Caki2 (cell line): ENCODE results near the gene S1PR2. TPM values are rescaled to one million over a fixed set of nuclear protein-coding genes. Genes with fewer than 3 reads are reported as not detected.
"Not testable (repeated sequence)": the region's sequence is repeated elsewhere in the genome, so short reads cannot be mapped to it uniquely, and the experiment has no call there.

ENCODE experiments used
- DNase-seq: peaks from one replicate; pipeline ENCODE4 v3.0.0-alpha.2; 2015; ENCODE audit warnings: low read depth
- in situ Hi-C: cut with HindIII; loops from 2 replicates; pipeline ENCODE4 v1.10.0; 2016; ENCODE audit warnings: low sequenced_read_pairs, low pct_unique_long_range_greater_than_20kb, mixed read lengths
- total RNA-seq: library from RNA; depleted of rRNA; stranded (reverse); fragments of >200 nt; shearing (Covaris generic); gene quantifications from 2 replicates; pipeline ENCODE4 v1.2.3, GENCODE V29; 2014; ENCODE audit warnings: low replicate concordance

The S1PR2 gene
- total RNA-seq, 1 experiment from 2014 or later = 2.5 TPM

DNA sequence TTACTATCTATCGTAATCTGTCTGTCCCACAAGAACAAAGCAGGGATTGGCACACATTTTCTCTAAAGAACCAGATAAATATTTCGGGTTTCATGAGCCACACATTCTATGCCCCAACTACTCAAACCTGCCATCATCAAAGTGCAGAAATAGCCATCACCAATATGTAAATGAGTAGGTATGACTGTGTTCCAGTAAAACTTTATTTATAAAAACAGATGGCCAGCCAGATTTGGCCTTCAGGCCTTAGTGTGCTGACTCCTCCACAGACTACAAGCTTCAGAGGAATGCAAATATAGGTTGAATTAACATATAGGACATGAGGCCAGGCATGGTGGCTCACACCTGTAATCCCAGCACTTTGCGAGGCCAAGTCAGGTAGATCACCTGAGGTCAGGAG lies 27.4 kb downstream of the S1PR2 start:
- DNase-seq = no peak
- in situ Hi-C loops = no loop called here

DNA sequence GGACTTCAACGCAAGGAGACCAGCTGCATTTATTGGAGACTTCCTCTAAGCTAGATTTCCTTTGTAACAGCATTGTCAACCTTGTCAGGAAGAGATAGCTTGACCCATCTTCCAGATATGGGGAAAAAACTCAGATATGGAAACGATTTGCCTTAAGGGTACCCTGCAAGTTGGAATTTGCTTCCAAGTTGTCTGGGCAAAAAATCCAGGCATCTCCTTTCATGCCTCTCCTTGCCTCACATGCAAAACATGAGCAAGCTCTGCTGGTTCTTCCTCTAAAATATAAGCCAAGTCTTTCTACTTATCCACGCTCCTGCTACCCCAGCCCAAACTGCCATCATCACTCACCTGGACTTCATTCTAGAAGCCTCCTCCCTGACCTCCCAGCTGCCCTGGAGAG lies 30.0 kb downstream of the S1PR2 start:
- in situ Hi-C loops = no loop called here

DNA sequence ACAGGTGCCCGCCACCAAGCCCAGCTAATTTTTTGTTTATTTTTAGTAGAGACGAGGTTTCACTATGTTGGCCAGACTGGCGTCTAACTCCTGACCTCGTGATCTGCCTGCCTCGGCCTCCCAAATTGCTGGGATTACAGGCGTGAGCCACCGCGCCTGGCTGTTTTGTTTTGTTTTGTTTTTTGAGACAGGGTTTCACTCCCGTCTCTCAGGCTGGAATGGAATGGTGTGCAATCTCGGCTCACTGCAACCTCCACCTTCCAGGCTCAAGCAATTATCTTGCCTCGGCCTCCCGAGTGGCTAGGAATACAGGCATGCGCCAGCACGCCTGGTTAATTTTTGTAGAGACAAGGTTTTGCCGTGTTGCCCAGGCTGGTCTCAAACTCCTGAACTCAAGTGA lies 31.0 kb downstream of the S1PR2 start:
- DNase-seq, in situ Hi-C loops: not testable (repeated sequence)

More for the DNA sequence above, 30.0 kb downstream of the S1PR2 start:
- no peak for DNase-seq

DNA sequence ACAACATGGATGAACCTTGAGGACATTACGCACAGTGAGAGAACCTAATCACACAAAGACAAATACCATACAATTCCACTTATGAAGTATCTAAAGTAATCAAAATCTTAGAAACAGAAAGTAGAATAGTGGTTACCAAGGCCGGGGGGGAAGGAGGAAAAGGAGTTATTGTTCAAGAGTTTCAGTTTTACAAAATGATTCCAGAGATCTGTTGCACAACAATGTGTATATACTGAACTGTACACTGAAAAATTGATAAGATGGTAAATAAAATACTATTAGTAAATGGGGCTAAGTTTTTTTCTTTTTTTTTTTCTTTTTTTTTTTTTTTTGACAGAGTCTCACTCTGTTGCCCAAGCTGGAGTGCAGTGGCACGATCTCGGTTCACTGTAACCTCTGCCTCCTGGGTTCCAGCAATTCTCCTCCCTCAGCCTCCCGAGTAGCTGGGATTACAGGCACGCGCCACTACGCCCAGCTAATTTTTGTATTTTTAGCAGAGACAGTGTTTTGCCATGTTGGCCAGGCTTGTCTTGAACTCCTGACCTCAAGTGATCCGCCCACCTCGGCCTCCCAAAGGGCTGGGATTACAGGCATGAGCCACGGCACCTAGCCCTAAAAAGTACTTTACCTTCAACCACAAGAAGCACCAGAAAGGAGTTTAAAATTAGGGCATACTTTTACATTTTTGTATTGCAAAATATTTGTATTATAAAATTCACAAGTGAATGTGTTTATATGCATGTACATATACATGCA lies 32.1 kb downstream of the S1PR2 start:
- DNase-seq, in situ Hi-C loops: not testable (repeated sequence)

DNA sequence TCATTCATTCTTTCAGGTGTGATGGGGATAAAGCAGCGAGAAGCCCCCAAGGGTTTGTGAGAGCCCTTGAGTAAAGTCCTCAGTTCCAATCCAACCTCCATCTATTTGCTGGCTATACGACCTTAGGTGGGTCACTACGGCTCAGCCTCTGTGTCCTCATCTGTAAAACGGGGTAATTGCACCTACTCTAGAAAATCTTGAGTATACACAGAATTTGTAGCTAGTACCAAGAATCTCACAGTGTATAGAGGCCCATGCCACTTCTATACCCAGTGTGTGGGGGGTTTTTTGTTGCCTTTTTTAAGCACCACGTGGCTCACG lies 36.0 kb downstream of the S1PR2 start:
- DNase-seq = no peak
- in situ Hi-C loops = no loop called here

DNA sequence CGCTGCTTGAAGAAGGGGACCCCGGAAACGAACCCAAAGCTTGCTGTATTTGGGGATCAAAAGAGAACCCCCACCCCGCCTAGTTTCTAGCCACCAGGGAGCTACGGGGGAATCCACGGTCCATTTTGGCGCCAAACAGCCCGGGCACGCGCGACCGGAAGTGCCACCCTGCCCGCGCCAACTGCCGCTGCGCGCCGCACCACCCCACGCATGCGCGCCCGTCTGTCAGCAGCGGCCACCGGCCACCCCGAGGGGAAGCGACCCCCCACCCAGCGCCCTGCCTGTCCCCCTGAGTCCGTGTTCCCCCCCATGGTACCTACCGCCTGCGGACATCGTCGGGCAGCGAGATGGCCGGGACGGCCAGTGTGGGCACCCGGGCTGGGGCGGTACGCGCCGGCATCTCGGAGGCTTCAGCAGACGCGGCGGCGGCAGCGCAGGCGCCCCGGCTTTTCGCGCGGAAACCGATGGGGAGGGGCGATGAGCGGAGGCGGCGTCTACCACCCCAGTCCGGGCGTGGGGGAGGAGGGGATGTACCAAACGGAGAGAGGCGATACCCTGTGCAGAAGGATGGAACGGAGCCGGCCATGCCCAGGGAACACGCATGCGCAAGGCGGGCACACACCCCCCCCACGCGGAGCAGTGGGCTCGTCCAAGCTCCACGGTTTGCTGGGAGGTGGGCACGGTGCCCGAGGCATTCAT lies 36.5 kb downstream of the S1PR2 start, which contains the start of gene DNMT1:
TSS of gene DNMT1 (minus strand) at position 454 of the 699 bp plus-strand sequence. CDS start at position 400, 54 bp downstream.
- in situ Hi-C loops = no loop called here
- DNase-seq = peak; percentile 88

DNA sequence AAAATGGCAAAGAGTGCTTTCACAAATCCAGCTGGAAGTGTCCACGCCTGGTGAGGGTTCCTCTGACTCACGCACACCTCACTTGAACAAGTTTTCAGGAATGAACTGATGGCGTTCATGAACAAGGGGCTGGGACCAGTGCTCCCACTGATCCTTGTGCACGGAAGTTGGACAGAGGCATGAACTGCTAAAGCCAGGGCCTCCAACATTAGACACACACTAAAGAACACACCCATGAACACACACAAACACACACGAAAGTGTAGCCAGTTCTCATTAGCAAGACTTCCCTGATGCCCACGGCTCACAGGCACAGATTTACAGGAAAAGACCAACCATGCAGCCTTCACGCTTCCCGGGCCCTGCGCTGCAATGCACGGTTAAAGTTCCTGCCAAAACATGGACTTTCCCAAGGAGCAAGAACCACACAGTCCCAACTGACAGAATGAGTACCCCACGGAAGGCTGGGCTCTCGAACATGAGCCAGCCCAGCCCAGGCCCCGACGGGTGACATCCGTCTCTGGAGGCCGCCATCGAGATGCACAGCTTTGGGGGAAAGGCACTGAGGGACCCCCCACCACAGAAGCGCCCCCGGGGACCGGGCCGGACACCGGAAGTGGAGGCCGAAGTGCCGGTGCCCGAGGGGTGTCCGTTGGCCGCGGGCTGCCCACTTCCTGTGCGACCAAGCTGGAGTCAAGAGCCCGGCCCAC lies 37.2 kb downstream of the S1PR2 start:
- in situ Hi-C loops = no loop called here
- DNase-seq = peak; percentile 20

DNA sequence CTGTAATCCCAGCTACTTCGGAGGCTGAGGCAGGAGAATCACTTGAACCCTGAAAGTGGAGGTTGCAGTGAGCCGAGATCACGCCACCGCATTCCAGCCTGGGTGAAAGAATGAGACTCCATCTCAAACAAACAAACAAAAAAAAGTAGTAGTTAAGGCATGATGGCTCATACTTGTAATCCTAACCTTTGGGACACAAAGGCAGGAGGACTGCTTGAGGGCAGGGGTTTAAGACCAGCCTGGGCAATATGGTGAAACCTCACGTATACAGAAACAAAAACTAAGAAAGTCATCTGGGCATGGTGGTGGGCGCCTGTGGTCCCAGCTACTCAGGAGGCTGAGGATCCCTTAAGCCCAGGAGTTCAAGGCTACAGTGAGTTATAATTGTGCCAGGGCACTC lies 38.2 kb downstream of the S1PR2 start:
- no peak for DNase-seq
- in situ Hi-C loops = no loop called here

DNA sequence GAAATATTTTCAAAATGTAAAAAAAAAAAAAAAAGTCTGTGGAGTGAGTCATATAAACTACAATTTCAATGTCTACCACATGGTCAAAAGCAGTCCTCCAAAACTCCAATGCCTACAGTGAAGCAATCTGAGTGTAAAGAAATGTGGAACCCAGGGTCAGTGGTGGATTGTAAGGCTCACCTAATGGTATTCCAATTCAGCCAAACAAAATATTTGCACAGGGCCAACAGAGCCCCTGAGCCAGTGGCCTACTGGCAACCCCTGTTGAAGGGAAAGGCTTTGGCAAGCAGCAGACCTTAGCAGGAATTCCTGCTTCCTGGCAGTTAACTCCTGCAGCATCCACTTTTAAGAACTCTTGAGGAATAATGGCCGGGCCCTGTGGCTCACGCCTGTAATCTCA lies 39.8 kb downstream of the S1PR2 start:
- in situ Hi-C loops = no loop called here
- peak; percentile 28 for DNase-seq

DNA sequence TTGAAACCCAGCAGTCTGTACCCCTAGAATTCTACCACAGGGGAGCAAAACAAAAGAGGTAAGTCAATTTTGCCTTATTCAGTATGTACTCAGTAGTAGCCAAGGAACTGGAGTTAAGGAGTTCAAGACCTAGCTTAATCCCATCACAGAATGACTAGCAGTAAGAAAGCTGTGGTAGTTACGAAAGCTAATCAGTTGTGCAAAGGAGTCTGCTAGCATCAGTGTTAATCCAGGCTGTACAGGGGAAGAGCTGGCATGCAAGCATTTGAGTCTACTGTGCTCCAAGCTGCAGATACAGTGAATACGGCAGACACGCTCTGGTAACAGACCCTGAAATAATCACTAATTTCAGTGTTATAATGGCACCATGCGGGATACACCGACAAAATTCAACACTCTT lies 41.1 kb downstream of the S1PR2 start:
- in situ Hi-C loops = no loop called here
- DNase-seq = no peak

DNA sequence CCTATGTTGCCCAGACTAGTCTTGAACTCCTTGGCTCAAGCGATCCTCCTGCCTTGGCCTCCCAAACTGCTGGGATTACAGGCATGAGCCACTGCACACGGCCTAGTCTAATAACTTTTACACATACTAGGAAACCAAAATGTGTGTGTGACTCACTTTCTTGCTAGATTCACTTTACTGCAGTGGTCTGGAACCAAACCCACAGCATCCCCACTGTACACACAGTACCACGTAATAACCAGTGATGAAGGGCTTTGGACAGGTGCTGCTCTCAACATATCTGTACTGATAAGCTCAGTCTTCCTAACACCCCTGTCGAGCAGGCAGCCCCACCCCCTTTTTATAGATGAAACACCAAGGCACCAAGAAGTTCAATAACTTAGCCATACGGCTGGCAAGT lies 41.5 kb downstream of the S1PR2 start:
- no peak for DNase-seq
- in situ Hi-C loops = no loop called here

DNA sequence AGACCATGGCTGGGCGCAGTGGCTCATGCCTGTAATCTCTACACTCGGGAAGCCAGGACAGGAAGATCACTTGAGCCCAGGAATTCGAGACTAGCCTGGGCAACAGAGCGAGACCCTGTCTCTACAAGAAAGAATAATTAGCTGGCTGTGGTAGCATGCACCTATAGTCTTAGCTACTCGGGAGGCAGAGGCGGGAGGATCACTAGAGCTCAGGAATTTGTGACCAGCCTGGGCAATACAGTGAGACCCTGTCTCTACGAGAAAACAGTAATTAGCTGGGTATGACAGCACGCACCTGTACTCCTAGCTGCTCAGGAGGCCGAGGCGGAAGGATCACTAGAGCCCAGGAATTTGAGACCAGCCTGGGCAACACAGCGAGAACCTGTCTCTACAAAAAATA lies 43.8 kb downstream of the S1PR2 start:
- no peak for DNase-seq
- in situ Hi-C loops = no loop called here

DNA sequence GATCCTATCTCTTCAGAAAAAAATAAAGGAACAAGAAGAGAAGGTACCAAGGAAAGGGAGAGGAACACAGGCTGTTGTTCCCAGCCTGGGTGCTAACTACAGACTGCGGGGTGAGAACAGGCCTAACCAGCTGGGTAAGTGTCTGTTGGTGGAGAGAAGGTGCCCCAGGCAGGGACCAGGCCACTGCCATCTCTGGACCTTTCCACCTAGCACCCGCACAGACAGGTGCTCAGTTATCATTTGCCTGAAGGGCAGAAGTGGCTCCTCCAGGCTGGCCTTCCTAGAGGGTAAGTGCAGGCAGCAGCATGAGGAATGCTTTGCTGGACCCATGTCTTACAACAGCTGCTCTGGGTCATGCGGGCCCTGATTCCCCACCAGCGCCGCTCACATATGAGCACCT lies 46.5 kb downstream of the S1PR2 start:
- in situ Hi-C loops = no loop called here
- DNase-seq = no peak

DNA sequence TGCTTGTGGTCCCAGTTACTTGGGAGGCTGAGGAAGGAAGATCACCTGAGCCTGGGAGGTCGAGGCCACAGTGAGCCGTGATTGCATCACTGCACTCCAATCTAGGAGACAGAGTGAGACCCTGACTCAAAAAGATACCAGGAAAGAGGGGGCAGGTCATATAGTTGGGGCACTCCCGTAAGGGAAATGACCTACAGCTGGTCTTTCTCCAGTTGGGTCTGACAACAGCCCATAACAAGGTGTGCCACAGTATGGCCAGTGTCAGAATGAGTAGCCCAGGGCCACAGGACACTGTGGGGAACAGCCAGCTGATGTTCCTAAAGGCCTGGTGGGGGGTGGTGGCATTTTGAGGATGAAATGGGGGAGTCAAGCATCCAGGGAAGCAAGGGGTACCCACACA lies 47.2 kb downstream of the S1PR2 start:
- in situ Hi-C loops = no loop called here
- no peak for DNase-seq

DNA sequence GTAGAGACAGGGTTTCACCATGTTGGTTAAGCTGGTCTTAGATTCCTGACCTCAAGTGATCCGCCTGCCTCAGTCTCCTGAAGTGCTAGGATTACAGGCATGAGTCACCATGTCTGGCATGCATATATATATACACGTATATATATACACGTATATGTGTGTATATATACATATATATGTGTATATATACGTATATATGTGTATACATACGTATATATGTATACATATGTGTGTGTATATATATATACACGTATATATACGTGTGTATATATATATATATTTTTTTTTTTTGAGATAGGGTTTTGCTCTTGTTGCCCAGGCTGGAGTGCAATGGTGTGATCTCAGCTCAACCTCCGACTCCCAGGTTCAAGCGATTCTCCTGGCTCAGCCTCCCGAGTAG lies 48.3 kb downstream of the S1PR2 start:
- DNase-seq = no peak
- in situ Hi-C loops = no loop called here

DNA sequence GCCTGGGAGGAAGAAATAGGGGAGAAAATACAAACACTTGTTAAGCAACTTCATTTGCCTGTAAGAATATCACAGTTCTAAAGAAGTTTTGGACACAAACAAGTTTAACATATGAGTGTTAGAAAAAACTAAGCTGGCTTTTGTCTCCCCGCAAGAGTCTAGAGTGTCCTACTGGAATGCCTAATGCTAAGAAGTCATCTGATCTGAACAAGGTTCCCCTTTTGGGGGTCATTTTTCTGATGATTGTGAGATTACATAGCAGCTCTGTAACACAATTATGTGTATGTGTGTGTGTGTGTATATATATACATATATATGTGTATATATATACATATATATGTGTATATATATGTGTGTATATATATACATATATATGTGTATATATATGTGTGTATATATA lies 49.1 kb downstream of the S1PR2 start:
- DNase-seq = no peak
- in situ Hi-C loops = no loop called here

DNA sequence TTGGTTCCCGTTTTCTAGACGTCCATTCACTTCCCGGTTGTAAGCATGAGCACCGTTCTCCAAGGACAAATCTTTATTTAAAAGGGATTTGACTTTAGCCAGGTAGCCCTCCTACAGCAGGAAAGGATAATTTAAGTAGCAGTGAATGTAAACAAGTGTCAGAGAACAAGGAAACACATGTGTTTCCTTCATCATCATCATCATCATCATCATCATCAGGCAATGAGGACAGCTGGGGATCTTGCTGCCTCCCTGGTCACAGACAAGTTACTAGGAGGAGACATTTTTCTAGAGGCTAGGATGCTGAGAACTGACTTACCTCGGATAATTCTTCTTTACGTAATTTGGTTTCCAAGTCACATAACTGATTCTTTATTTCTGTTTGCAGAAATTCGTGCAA lies 50.7 kb downstream of the S1PR2 start:
- in situ Hi-C loops = no loop called here
- DNase-seq = no peak

DNA sequence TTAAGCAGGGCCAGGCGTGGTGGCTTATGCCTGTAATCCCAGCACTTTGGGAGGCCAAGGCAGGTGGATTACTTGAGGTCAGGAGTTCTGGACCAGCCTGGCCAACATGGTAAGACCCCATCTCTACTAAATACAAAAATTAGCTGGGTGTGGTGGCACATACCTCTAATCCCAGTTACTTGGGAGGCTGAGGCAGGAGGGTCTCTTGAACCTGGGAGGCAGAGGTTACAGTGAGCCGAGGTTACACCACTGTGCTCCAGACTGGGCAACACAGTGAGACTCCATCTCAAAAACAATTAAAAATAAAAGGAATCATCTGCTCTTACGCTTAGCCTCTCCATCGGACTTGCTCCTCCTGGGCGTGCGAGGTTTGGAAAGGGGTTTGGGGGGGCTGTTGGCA lies 51.1 kb downstream of the S1PR2 start:
- in situ Hi-C loops, DNase-seq: not testable (repeated sequence)

DNA sequence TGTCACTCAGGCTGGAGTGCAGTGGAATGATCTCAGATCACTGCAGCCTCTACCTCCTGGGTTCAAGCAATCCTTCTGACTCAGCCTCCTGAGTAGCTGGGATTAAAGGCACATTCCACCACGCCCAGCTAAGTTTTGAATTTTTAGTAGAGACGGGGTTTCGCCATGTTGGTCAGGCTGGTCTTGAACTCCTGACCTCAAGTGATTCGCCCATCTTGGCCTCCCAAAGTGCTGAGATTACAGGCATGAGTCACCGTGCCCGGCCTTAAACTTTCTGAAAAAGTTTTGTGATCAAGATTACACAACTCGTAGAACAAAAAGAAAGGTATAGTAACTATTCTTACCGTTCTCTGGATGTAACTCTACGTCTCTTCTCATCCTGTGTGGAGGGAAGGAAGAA lies 57.6 kb downstream of the S1PR2 start:
- in situ Hi-C loops = no loop called here
- DNase-seq = no peak
